Measurements from ENCODE around the gene RAB5B. TPM values are rescaled to one million over a fixed set of nuclear protein-coding genes. Genes with fewer than 3 reads are reported as not detected.
"Not testable (repeated sequence)": the region's sequence is repeated elsewhere in the genome, so short reads cannot be mapped to it uniquely, and the experiment has no call there.

The RAB5B gene
- total RNA-seq, 1 experiment from 2014 or later = 18.6 TPM

DNA sequence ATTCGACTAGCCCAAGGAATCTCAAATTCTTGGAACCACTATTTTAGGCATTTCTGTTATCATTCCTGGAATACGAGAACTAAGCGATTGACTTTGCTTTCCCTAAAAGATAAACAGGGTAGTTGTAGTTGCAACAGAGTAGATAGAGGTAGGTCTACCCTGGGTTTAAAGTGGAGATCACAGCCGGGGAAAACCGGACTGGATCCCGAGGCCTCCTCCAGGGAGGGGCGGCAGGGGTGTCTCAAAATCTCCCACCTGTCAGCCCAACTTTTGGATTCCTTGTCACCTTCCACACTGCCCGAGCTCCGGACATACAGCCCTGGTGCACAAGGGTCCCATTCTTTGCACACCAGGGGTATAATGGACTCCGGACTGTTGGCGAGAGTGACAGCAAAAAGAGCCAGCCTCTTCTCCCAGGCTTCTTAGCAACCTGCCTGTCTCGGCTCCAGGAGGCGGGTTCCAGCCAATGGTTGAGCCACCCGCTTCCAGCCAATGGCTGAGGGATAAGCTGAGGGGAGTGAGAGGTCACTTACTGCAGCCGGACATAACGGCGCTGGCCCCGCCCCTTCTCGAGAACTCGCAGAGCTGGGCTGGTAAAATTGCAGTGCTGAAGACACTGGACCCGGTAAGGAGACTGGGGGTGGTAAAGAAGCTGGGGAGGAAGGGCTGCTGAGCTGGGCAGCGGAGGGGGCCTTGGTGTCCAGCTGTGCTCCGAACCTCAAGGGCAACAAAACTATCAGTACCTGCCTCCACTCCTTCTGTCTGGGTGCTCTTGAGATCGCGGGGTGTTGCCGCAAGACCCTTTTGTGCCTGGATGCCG lies 23.0 kb downstream of the RAB5B start, which contains the start of gene SUOX:
Gene SUOX, plus strand, starts transcription at position 562 of the 820 bp plus-strand sequence. CDS start 4,946 bp downstream, outside the sequence.
- H3K9me3 ChIP-seq = no peaks in the 10 kb centered on the region
- no peaks in the 10 kb centered on the region for H3K27me3 ChIP-seq
- H3K36me3 ChIP-seq = peaks cover 18% of the 10 kb centered on the region
- peak; percentile 98 for DNase-seq
- peak within 1 kb of the TSS; percentile 70 for H3K4me3 ChIP-seq

DNA sequence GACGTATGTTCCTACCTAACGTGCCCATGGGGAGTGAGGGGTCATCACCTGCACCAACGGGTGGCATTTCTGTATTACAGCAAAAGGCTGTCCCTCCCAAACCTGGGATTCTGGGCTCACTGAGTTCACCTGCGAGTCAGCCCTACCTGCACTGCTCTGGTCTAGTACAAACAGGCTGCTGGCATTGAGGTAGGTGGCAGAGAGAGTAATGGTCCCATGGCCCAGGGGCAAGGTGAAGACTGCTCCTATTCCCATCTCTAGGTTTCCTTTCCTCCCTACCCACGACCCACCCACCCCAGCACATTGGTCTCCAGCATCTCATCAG lies 23.6 kb downstream of the RAB5B start:
- Histone ChIP-seq H3K9me3 (no peaks in the 10 kb centered on the region), H3K36me3 (peaks cover 12% of the 10 kb centered on the region), H3K4me3 (peak overlapping the region; percentile 70), H3K27me3 (no peaks in the 10 kb centered on the region)
- no peak for DNase-seq

DNA sequence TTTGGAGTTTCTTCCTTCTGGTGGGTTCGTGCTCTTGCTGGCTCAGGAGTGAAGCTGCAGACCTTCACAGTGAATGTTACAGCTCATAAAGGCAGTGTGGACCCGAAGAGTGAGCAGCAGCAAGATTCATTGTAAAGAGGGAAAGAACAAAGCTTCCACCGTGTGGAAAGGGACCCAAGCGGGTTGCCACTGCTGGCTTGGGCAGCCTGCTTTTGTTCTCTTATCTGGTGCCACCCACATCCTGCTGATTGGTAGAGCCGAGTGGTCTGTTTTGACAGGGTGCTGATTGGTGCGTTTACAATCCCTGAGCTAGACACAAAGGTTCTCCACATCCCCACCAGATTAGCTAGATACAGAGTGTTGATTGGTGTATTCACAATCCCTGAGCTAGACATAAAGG lies 25.6 kb downstream of the RAB5B start:
- H3K36me3 ChIP-seq, H3K9me3 ChIP-seq, H3K27me3 ChIP-seq, H3K4me3 ChIP-seq, DNase-seq: not testable (repeated sequence)

DNA sequence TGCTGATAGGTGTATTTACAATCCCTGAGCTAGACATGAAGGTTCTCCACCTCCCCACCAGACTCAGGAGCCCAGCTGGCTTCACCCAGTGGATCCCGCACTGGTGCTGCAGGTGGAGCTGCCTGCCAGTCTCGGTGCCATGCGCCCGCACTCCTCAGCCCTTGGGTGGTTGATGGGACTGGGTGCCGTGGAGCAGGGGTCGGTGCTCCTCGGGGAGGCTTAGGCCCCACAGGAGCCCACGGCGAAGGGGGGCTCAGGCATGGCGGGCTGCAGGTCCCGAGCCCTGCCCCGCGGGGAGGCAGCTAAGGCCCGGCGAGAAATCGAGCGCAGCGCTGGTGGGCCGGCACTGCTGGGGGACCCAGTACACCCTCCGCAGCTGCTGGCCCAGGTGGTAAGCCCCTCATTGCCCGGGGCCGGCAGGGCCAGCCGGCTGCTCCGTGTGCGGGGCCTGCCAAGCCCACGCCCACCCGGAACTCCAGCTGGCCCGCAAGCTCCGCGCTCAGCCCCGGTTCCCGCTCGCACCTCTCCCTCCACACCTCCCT lies 26.2 kb downstream of the RAB5B start:
- H3K4me3 ChIP-seq, H3K27me3 ChIP-seq, H3K9me3 ChIP-seq, DNase-seq, H3K36me3 ChIP-seq: not testable (repeated sequence)

DNA sequence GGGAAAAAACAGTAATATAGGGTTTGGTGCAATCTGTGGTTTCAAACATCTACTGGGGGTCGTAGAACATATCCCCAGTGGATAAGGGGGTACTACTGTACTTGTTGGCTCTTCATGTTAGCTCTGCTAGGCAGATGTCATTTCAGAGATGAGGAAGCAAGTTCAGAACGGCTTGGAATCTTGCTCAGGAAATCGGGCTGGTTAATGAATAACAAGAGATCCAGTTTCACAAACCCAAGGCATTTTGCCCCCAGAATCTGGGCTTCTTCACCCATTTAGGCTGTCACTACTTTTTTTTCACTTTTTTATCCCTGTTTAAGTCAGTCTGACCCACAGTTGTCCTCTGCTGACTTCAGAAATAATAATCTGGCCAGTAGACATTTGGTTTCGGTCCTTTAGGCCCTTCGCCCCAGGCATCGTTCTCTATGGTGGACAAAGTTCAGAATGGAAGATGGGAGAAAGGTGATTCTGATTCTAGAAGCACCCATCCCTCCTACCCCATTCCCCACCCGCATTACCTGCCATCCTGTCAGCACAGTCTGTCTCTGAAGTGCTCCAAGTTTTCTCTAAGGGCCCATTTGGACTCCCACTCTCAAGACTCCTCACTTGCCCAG lies 27.7 kb downstream of the RAB5B start:
- no peak for DNase-seq
- H3K27me3 ChIP-seq = no peaks in the 10 kb centered on the region
- no peaks in the 10 kb centered on the region for H3K9me3 ChIP-seq
- no peak overlapping the region for H3K4me3 ChIP-seq
- H3K36me3 ChIP-seq = no peaks in the 10 kb centered on the region

DNA sequence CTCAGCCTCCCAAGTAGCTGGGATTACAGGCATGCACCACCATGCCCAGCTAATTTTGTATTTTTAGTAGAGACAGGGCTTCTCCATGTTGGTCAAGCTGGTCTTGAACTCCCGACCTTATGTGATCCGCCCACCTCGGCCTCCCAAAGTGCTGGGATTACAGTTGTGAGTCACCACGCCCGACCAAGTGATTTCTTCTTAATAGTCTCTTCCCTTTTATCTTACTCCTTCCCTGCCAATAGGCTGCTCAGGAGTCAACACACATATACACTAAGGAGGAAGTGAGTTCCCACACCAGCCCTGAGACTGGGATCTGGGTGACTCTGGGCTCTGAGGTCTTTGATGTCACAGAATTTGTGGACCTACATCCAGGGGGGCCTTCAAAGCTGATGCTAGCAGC lies 29.5 kb downstream of the RAB5B start:
- H3K36me3 ChIP-seq, H3K9me3 ChIP-seq, DNase-seq: not testable (repeated sequence)

DNA sequence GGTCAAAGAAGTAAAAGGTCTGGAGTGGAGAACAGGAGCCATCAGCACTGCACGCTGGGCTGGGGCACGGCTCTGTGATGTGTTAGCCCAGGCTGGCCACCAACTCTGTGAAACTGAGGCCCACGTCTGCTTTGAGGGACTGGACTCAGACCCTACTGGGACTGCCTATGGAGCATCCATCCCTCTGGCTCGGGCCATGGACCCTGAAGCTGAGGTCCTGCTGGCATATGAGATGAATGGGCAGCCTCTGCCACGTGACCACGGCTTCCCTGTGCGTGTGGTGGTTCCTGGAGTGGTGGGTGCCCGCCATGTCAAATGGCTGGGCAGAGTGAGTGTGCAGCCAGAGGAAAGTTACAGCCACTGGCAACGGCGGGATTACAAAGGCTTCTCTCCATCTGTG lies 30.3 kb downstream of the RAB5B start:
- H3K27me3 ChIP-seq = no peaks in the 10 kb centered on the region
- no peaks in the 10 kb centered on the region for H3K9me3 ChIP-seq
- DNase-seq = no peak
- H3K36me3 ChIP-seq = no peaks in the 10 kb centered on the region
- no peak overlapping the region for H3K4me3 ChIP-seq

More for the DNA sequence above, 29.5 kb downstream of the RAB5B start:
- H3K27me3 ChIP-seq, H3K4me3 ChIP-seq: not testable (repeated sequence)

DNA sequence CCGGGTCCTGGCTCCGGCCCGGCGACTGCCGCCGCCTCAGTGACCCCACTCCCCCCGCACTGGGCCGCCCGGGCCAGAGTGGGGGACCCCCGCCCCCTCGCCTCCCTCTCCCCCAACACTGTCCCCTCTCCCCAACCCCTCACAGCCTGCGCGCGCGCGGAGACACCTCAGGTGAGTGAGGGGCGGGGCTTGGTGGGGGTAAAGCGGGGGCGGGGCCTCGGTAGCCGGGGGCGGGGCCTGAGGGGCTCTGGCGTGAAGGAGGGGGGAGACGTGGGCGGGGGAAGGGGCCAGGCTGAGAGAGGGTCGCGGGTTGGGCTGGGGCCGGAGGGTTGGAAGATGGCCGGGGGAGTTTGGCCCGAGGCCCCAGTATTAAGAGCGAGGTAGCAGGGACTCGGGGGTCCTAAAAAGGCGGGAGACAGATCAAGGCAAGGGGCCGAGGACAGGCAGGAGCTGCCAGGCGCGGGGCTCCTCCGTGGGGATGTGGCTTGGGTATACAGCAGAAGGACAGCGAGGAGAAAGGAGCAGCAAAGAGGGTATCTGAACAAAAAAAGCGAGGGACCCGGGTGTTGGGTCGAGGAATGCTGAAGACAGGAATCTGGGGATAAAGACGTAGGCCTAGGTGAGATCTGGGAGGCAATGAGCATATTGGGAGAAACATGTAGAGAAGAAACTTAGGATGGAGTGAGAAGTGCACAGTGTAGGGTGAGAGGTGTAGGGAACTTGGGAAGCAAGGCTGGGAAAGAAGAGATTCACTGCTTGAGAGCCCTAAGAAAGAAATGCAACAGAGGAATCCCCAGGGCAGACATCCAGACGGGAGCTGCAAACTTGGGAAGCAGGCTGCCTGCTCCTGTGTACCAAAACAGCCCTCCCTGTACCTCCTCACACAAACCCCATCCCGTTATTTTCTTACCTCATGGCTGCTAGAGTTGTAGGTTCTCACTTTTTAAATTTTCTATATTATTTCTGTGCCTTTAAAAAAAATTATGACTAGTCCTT lies 34.0 kb downstream of the RAB5B start:
- Histone ChIP-seq H3K9me3 (no peaks in the 10 kb centered on the region), H3K4me3 (peak overlapping the region; percentile 47), H3K27me3 (no peaks in the 10 kb centered on the region), H3K36me3 (no peaks in the 10 kb centered on the region)
- DNase-seq = no peak

DNA sequence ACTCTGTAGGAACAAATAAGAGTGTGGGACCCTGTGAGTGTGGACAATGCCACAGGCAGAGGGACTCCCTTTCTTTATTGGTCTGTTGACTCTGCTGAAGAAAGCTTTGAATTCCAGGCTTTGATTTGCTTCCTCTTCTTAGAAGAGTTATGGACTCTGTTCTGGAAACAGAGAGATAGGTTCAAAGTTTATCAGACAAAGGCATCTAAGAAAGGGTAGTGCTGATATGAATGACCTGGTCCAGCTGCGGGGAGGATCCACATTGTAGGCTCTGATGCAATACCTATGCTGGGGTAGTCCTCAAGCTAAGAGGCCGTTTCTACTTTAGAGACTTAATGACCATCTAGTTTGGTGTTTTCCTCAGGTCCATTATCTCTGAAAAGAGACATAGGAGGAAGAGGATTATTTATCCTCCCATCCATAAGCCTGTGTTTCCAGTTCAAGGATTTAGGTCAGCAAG lies 36.3 kb downstream of the RAB5B start:
- Histone ChIP-seq H3K27me3 (no peaks in the 10 kb centered on the region), H3K4me3 (no peak overlapping the region), H3K9me3 (no peaks in the 10 kb centered on the region), H3K36me3 (no peaks in the 10 kb centered on the region)
- DNase-seq = no peak

DNA sequence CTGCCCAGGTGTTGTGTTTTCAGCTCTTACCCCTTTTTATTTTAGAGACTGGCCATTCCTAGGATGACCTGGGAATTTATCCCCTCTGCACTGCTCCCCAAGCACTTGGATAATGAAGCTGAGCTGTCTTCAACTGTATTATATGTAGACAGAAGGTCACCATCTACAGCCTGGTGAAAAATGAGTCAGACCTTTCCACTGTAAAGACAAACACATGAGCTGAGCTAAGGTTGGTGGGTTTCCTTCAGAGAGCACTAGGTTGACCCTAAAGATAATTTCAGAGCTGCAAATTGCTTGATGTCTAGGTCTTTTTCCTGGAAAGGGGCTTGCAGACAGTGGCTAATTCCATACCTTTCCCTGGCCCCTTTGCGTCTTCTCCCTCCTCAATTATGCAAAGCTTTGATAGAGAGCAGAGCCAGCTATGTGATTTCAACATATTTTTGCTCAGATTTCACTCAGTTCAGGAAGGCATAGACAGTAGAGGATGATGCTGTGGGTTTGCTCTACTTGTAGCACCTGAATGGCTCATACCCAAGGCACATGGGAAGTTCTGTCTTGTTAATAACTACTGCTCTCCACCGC lies 37.7 kb downstream of the RAB5B start:
- H3K9me3 ChIP-seq = no peaks in the 10 kb centered on the region
- DNase-seq = no peak

DNA sequence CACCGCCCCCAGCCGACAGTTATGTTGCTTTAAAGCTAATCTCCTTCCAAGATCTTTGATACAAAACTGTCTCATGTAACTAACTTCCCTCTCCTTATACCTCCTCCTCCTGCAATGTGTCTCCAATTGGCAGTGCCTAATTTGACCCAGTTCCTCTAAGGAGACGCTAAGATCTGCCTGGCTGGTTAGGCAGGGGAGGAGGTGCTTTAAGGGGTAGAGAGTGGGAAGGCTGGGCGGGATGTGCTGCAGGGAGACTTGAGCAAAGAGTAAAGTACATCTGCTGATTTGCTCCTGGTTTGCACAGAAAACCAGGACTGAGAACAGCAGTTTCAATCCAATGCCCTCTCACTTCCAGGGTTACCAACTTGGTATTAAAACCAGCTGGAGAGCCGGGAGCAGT lies 39.6 kb downstream of the RAB5B start:
- Histone ChIP-seq H3K4me3 (no peak overlapping the region), H3K27me3 (no peaks in the 10 kb centered on the region), H3K36me3 (no peaks in the 10 kb centered on the region), H3K9me3 (no peaks in the 10 kb centered on the region)
- DNase-seq = no peak

More for the DNA sequence above, 37.7 kb downstream of the RAB5B start:
- Histone ChIP-seq H3K27me3 (no peaks in the 10 kb centered on the region), H3K36me3 (no peaks in the 10 kb centered on the region), H3K4me3 (no peak overlapping the region)

DNA sequence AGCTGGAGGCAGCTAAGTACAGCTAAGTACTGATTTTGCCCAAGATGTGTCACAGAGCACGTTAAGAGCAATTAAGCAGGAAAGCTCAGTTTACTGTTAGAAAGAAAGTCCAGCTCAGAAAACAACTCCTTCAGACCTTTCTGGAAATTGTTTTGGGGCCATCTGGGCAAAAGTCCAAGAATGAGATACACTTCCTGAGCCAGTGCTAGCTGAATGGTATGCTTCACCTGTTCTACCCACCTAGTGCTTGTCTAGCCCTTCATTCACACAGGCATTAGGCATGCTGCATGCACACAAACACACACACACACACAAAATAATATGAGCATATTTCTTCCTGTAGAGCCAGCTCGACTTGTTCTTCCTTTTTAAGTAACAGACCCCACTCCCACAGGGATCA lies 40.3 kb downstream of the RAB5B start:
- H3K27me3 ChIP-seq = no peaks in the 10 kb centered on the region
- no peak for DNase-seq
- no peaks in the 10 kb centered on the region for H3K36me3 ChIP-seq
- H3K4me3 ChIP-seq = no peak overlapping the region
- H3K9me3 ChIP-seq = no peaks in the 10 kb centered on the region

DNA sequence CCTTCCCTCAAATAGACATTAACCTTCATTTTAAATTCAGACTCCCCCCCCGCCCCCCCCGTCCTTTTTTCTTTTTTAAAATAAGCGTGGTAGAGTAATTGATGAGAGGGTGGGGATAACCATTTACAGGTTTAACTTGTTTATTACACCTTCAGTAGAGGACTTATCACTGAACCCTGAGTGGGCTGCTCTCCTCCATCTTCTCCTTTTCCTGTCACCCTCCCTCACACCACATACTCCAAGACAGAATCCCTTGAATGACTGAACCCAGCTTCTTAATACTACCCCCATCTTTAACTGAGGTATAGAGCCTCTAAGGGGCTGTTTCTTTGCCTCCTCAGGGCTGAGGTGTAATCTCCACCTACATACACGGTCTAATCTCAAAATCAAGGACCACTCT lies 43.3 kb downstream of the RAB5B start:
- H3K27me3 ChIP-seq = no peaks in the 10 kb centered on the region
- H3K4me3 ChIP-seq = no peak overlapping the region
- DNase-seq = no peak
- no peaks in the 10 kb centered on the region for H3K36me3 ChIP-seq
- no peaks in the 10 kb centered on the region for H3K9me3 ChIP-seq

DNA sequence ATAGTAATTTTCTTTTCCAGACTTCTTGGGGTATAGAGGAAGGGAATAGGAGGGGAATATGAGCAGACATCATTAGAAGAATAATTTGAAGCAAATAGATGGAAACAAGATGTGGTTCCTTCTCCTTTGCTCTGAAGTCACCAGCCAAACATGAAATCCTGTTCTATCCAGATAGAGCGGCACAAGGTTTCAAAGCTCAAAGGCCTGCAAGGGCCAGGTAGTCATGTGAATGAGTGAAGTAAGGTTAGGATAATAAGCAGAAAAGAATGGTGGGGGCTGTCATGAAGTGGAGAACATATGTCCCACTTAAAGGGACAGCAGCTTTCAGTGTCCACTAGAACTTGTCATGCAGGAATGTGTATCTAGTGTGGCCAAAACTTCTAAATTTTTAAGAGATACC lies 44.5 kb downstream of the RAB5B start:
- no peak for DNase-seq
- no peaks in the 10 kb centered on the region for H3K9me3 ChIP-seq
- no peaks in the 10 kb centered on the region for H3K36me3 ChIP-seq
- H3K27me3 ChIP-seq = no peaks in the 10 kb centered on the region
- no peak overlapping the region for H3K4me3 ChIP-seq

DNA sequence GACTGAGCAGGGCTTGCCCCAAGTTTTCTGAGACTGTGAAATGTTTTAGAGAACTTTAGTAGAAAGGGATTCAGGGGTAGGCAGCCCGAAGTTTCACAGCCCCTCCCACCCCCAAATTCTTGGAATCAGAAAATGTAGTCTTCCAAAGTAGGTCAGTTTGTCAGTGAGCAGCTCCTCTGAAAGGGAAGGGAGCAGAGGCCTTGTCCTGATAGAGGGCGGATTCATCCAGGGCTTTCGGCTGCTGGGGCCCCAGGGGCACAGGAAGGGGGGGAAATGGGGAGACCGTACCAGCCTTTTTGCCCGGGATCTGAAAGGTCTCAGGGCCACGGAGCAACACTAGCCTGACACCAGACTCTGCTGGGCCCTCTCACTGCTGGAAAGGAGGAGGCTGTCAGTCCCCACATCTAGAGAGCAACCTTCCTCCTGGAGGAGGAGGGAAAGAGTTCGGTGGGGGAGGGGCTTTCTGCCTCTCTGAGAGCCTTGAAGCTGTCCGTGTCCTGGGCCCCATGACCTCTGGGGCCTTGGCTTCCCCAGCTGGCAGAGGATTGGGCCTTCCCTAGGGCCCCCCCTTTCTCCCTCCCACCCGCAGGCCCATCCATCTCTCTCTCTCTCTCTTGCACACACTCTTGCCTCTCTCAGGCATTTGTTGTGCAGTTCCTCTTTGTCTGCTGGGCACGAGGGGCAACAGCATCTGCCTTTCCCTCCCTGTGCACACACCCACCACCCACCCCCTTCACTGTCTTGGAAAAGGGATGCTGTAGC lies 46.7 kb downstream of the RAB5B start, which contains the start of gene IKZF4:
Gene IKZF4, plus strand, starts transcription at position 621 of the 762 bp plus-strand sequence. CDS start 451 bp downstream, outside the sequence.
- DNase-seq = no peak
- H3K36me3 ChIP-seq = no peaks in the 10 kb centered on the region
- no peaks in the 10 kb centered on the region for H3K27me3 ChIP-seq
- no peaks in the 10 kb centered on the region for H3K9me3 ChIP-seq
- no peak within 1 kb of the TSS for H3K4me3 ChIP-seq
